IMR-90 (cell line): ENCODE measurements around the gene CD96. TPM values are rescaled to one million over a fixed set of nuclear protein-coding genes. Genes with fewer than 3 reads are reported as not detected.

Experiments
- ATAC-seq: fragments of 200-7000 bp; cut with Tn5 transposase; 2 replicates; pipeline ENCODE4 v1.9.1; 2020; ENCODE audit warnings: low read depth, mild to moderate bottlenecking, moderate library complexity
- BruUV-seq: library from RNA; stranded (reverse); fragments of 400-500 nt; replicated peaks from 2 replicates; lab custom pipeline; 2021; lab: Mats Ljungman, UMichigan
- CTCF ChIA-PET: fragments of 300-600 bp; formaldehyde crosslinking; extraction: SDS; loops from one replicate; lab custom pipeline; 2021; ENCODE audit warnings: antibody characterized with exemption; lab: Yijun Ruan, JAX
- POLR2A ChIA-PET: fragments of 300-600 bp; sonication (Branson Sonifier 250); formaldehyde crosslinking; loops from one replicate; lab custom pipeline; 2022; ENCODE audit warnings: antibody characterized with exemption; ENCODE audit not compliant: unreplicated experiment; lab: Charles Lee
- DNase-seq: peaks from one replicate; pipeline ENCODE4 v3.0.0; 2013
- H2AFZ ChIP-seq: replicated peaks from 2 replicates; pipeline ENCODE3; 2013; ENCODE audit warnings: low read length, mild to moderate bottlenecking; ENCODE audit not compliant: poor library complexity
- H2AK5ac ChIP-seq: 2 replicates; pipeline ENCODE4 v1.6.1; 2013; ENCODE audit warnings: low read depth, low read length, inconsistent platforms
- H2AK9ac ChIP-seq: replicated peaks from 2 replicates; pipeline ENCODE3; 2013; ENCODE audit warnings: mild to moderate bottlenecking, low read depth, low read length, moderate library complexity; ENCODE audit not compliant: poor library complexity
- H2BK120ac ChIP-seq: 2 replicates; pipeline ENCODE4 v1.6.1; 2013; ENCODE audit warnings: low read depth, low read length, inconsistent platforms
- H2BK15ac ChIP-seq: 3 replicates; pipeline ENCODE4 v1.6.1; 2013; ENCODE audit warnings: low read depth, low read length, inconsistent platforms
- H2BK20ac ChIP-seq: 2 replicates; pipeline ENCODE4 v1.6.1; 2013; ENCODE audit warnings: low read depth, mild to moderate bottlenecking, inconsistent platforms, low read length, moderate library complexity
- H2BK5ac ChIP-seq: 2 replicates; pipeline ENCODE4 v1.6.1; 2013; ENCODE audit warnings: mild to moderate bottlenecking, low read depth, low read length, inconsistent platforms; ENCODE audit not compliant: poor library complexity, severe bottlenecking
- H3K14ac ChIP-seq: replicated peaks from 2 replicates; pipeline ENCODE4 v1.6.1; 2013; ENCODE audit warnings: low read depth, low read length, inconsistent platforms
- H3K18ac ChIP-seq: 2 replicates; pipeline ENCODE4 v1.6.1; 2013; ENCODE audit warnings: low read depth, low read length, control low read depth
- H3K23ac ChIP-seq: 2 replicates; pipeline ENCODE4 v1.6.1; 2013; ENCODE audit warnings: low read depth, low read length, inconsistent platforms
- H3K27ac ChIP-seq: 2 replicates; pipeline ENCODE4 v1.5.1; 2013; ENCODE audit warnings: mild to moderate bottlenecking, control low read depth, low read length; ENCODE audit not compliant: insufficient read depth
- H3K27me3 ChIP-seq: 2 replicates; pipeline ENCODE4 v1.6.1; 2013; ENCODE audit warnings: low read length; ENCODE audit not compliant: control insufficient read depth, insufficient read depth
- H3K36me3 ChIP-seq: 2 replicates; pipeline ENCODE4 v1.6.1; 2013; ENCODE audit warnings: low read length, mixed read lengths; ENCODE audit not compliant: control insufficient read depth, insufficient read depth
- H3K4ac ChIP-seq: 2 replicates; pipeline ENCODE4 v1.6.1; 2013; ENCODE audit warnings: low read depth, low read length, inconsistent platforms
- H3K4me1 ChIP-seq: 2 replicates; pipeline ENCODE4 v1.6.1; 2013; ENCODE audit warnings: low read length, mixed read lengths; ENCODE audit not compliant: control insufficient read depth, insufficient read depth
- H3K4me2 ChIP-seq: 2 replicates; pipeline ENCODE4 v1.6.1; 2013; ENCODE audit warnings: low read depth, mild to moderate bottlenecking, control low read depth, low read length, moderate library complexity
- H3K4me3 ChIP-seq: 2 replicates; pipeline ENCODE4 v1.5.1; 2013; ENCODE audit warnings: low read depth, mild to moderate bottlenecking, control low read depth, low read length, moderate library complexity; ENCODE audit not compliant: insufficient read depth
- H3K56ac ChIP-seq: 2 replicates; pipeline ENCODE4 v1.6.1; 2013; ENCODE audit warnings: low read length, inconsistent platforms; ENCODE audit not compliant: insufficient read depth; ENCODE audit errors: extremely low read depth
- H3K79me1 ChIP-seq, 2 experiments: 2 replicates each; pipeline ENCODE4 v1.6.1; 2013; ENCODE audit warnings: low read length in 2 of 2, inconsistent platforms in 1 of 2, low read depth in 1 of 2
- H3K9ac ChIP-seq: 2 replicates; pipeline ENCODE4 v1.6.1; 2013; ENCODE audit warnings: low read depth, low read length, control low read depth
- H3K9me1 ChIP-seq: 2 replicates; pipeline ENCODE4 v1.6.1; 2013; ENCODE audit warnings: low read length, inconsistent platforms; ENCODE audit not compliant: insufficient read depth
- H3K9me3 ChIP-seq: 2 replicates; pipeline ENCODE4 v1.6.1; 2013; ENCODE audit warnings: low read length; ENCODE audit not compliant: control insufficient read depth, insufficient read depth
- H4K20me1 ChIP-seq: 2 replicates; pipeline ENCODE4 v1.6.1; 2013; ENCODE audit warnings: low read length, inconsistent platforms; ENCODE audit not compliant: insufficient read depth
- H4K5ac ChIP-seq: 2 replicates; pipeline ENCODE4 v1.6.1; 2013; ENCODE audit warnings: mild to moderate bottlenecking, low read depth, low read length, control low read depth
- H4K8ac ChIP-seq, 2 experiments: 2 replicates each; pipeline ENCODE4 v1.6.1; 2013; ENCODE audit warnings: low read depth in 2 of 2, low read length in 2 of 2, control low read depth in 1 of 2, inconsistent platforms in 1 of 2
- H4K91ac ChIP-seq: 2 replicates; pipeline ENCODE4 v1.6.1; 2013; ENCODE audit warnings: low read depth, low read length, inconsistent platforms; ENCODE audit not compliant: insufficient read depth
- CTCF ChIP-seq: conservative IDR thresholded peaks from 2 replicates; pipeline ENCODE4 v1.5.1; 2012; ENCODE audit warnings: mild to moderate bottlenecking, low read depth, low read length, improper control_type of control experiment
- MAFK ChIP-seq: IDR thresholded peaks from 2 replicates; pipeline ENCODE4 v1.6.1; 2012; ENCODE audit warnings: low read depth, low read length, improper control_type of control experiment
- MAZ ChIP-seq: IDR thresholded peaks from 2 replicates; pipeline ENCODE4 v1.6.1; 2012; ENCODE audit warnings: low read depth, mild to moderate bottlenecking, low read length, improper control_type of control experiment, moderate library complexity, borderline replicate concordance
- MXI1 ChIP-seq: IDR thresholded peaks from 2 replicates; pipeline ENCODE4 v1.6.1; 2012; ENCODE audit warnings: low read depth, mild to moderate bottlenecking, low read length, moderate library complexity, borderline replicate concordance
- POLR2A ChIP-seq: IDR thresholded peaks from 2 replicates; pipeline ENCODE4 v1.6.1; 2012; ENCODE audit warnings: mild to moderate bottlenecking, low read depth, low read length
- RAD21 ChIP-seq: IDR thresholded peaks from 2 replicates; pipeline ENCODE4 v1.6.1; 2012; ENCODE audit warnings: low read length, improper control_type of control experiment
- RCOR1 ChIP-seq: IDR thresholded peaks from 2 replicates; pipeline ENCODE4 v1.6.1; 2012; ENCODE audit warnings: mild to moderate bottlenecking, low read length, improper control_type of control experiment; ENCODE audit not compliant: insufficient replicate concordance
- RFX5 ChIP-seq: IDR thresholded peaks from 2 replicates; pipeline ENCODE4 v1.8.0; 2012; ENCODE audit warnings: low read depth, mild to moderate bottlenecking, low read length, moderate library complexity
- WGBS, 2 experiments: methylation state at CpG; one replicate each; pipeline versions ENCODE4 v1.1.5 to v1.1.7; 2013; ENCODE audit warnings: missing lambda C conversion rate in 2 of 2; ENCODE audit not compliant: insufficient read length in 1 of 2; ENCODE audit errors: extremely low coverage in 2 of 2; 5-methylcytosine and 5-hydroxymethylcytosine counted together
- dilution Hi-C: fragments of 300-500 bp; cut with HindIII; formaldehyde crosslinking; loops from one replicate; pipeline ENCODE4 v1.14.3; 2018; ENCODE audit warnings: low sequenced_read_pairs; ENCODE audit not compliant: unreplicated experiment
- in situ Hi-C: fragments of 300-500 bp; cut with MboI; formaldehyde crosslinking; loops from 3 replicates; pipeline ENCODE4 v1.14.3; 2019; ENCODE audit warnings: low sequenced_read_pairs, inconsistent platforms, mixed read lengths
- intact Hi-C: fragments of 100-400 bp; cut with micrococcal nuclease; formaldehyde crosslinking; loops from 2 replicates; pipeline ENCODE4 v1.10.0; 2022
- polyA plus RNA-seq, 3 experiments: library from polyadenylated mRNA; depleted of rRNA; stranded (reverse); fragments of >200 nt; gene quantifications; 2 replicates each; pipeline ENCODE4 v1.2.3, GENCODE V29; 2012; ENCODE audit warnings: low replicate concordance in 1 of 3
- total RNA-seq: library from RNA; depleted of rRNA; stranded (reverse); fragments of >200 nt; gene quantifications from 2 replicates; pipeline ENCODE4 v1.2.3, GENCODE V29; 2012
- TF ChIP-seq, protein P1 (sequence below): fragments of 150-350 bp; IDR thresholded peaks from 2 replicates; pipeline ENCODE4 v1.6.1; 2017; ENCODE audit warnings: mild to moderate bottlenecking, antibody characterized with exemption, low read length, low read depth
- TF ChIP-seq, protein P2 (sequence below): fragments of 150-350 bp; IDR thresholded peaks from 2 replicates; pipeline ENCODE4 v1.6.1; 2016; ENCODE audit warnings: low read depth, mild to moderate bottlenecking, low read length, moderate library complexity, borderline replicate concordance

Gene CD96
- total and polyA plus RNA-seq, 2 of the 4 experiments (the other 2 are of a cell fraction): 0.05 to 0.18 TPM

- TF ChIP-seq MXI1: no peak
Measured at GRCh38 chr3:111691293-111691909, 149.4 kb downstream of the CD96 start (continued).

DNA sequence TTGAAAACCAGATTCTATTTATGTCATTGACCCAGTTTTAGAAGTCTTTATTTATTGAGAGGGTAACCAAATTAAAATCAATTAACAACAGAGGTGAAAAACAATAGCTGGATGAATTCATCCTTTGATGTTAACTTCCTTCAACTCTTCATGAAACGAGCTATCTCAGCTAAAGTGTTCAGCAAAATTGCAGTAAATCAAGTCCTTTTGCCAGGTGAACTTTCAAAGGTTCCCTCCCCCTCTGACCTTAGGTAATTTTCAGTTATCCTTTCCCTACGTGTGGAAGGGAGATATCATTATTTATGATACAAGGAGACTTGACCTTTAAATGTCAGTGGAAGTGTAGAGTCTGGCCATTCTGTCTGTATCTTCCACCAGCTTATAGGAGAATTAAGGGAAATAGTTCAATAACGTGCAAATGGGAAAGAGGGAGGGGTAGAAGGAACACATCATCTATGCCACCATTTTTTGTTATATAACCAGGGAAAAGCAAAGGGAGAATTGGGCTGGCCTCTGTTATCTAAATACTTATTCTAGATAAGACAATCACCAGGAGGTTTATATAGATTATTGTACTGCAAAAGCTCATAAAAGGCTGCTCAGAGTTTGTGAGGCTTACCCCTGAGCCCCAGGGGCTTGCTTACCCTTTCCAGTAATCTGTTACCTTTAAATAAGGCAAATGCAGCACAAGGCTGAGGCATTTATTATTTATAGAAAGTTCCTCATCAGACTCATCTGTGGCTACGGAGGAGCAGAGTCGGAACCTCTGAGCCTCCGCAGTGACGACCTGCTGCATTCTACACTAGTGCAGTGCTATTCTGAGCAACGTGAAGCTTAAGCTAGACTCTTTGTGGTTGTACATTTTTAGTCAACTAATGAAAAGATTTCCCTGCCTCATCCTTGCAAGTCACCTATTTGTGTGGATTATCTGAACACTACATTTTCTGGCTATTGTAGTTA is 150.9 kb downstream of the CD96 start:
- Histone ChIP-seq H3K56ac (no peak overlapping the region), H3K4me3 (no peak overlapping the region), H3K18ac (no peak overlapping the region), H3K79me1 (no peaks in the 10 kb centered on the region), H3K4ac (no peak overlapping the region), H3K27ac (no peak overlapping the region), H3K14ac (no peak overlapping the region), H2BK20ac (peak overlapping the region; percentile 36), H2BK15ac (peak overlapping the region; percentile 45; the same call in 1 of the 3 replicates), H3K9ac (no peak overlapping the region), H2AFZ (no peak overlapping the region), H2BK5ac (no peak overlapping the region), H3K4me2 (no peak overlapping the region), H2AK9ac (no peak overlapping the region), H3K36me3 (no peaks in the 10 kb centered on the region), H4K8ac (no peak overlapping the region), H3K9me1 (0 out of 2 replicates have a peak, but pooled peaks cover 7% of the 10 kb centered on the region), H4K20me1 (no peaks in the 10 kb centered on the region), H3K27me3 (no peaks in the 10 kb centered on the region), H2AK5ac (peak overlapping the region; percentile 10; the same call in 1 of the 2 replicates), H3K4me1 (peaks cover 3% of the 10 kb centered on the region; the same call in 1 of the 2 replicates), H3K23ac (no peak overlapping the region), H4K91ac (no peak overlapping the region), H3K9me3 (no peaks in the 10 kb centered on the region), H4K5ac (no peak overlapping the region), H2BK120ac (no peak overlapping the region)
- DNase-seq (no peak), ATAC-seq (no peak)
- ChIA-PET POLR2A (no interaction called here), CTCF (interaction anchor here (1.2 to 2.7 kb wide), 5 partner anchors 8 to 88 kb away, joined by 3 to 19 read pairs (median 4); no protein-coding TSS in a partner anchor)
- dilution Hi-C loops: no loop called here
- intact Hi-C loops: loop anchor here (10.0 kb wide), 1 partner anchor 358 kb away; no protein-coding TSS in a partner anchor
- in situ Hi-C loops: loop anchor here (5.0 kb wide), 1 partner anchor 116 kb away; no protein-coding TSS in a partner anchor
- no TSS peak for BruUV-seq
- no CpG with 5 or more reads among the region's 8 CpGs for WGBS, 2 experiments
- TF ChIP-seq, protein P1, sequence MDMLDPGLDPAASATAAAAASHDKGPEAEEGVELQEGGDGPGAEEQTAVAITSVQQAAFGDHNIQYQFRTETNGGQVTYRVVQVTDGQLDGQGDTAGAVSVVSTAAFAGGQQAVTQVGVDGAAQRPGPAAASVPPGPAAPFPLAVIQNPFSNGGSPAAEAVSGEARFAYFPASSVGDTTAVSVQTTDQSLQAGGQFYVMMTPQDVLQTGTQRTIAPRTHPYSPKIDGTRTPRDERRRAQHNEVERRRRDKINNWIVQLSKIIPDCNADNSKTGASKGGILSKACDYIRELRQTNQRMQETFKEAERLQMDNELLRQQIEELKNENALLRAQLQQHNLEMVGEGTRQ: no peak
- TF ChIP-seq MAZ: no peak
- TF ChIP-seq, protein P2, sequence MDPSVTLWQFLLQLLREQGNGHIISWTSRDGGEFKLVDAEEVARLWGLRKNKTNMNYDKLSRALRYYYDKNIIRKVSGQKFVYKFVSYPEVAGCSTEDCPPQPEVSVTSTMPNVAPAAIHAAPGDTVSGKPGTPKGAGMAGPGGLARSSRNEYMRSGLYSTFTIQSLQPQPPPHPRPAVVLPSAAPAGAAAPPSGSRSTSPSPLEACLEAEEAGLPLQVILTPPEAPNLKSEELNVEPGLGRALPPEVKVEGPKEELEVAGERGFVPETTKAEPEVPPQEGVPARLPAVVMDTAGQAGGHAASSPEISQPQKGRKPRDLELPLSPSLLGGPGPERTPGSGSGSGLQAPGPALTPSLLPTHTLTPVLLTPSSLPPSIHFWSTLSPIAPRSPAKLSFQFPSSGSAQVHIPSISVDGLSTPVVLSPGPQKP: no peak
- no peak for TF ChIP-seq MAFK
- TF ChIP-seq RAD21: no peak
- no peak for TF ChIP-seq POLR2A
- no peak for TF ChIP-seq CTCF
- TF ChIP-seq RFX5: no peak
- TF ChIP-seq RCOR1: no peak
